Measurements from ENCODE around the gene ZNF274. TPM values are rescaled to one million over a fixed set of nuclear protein-coding genes. Genes with fewer than 3 reads are reported as not detected.
A peak's percentile ranks its signal among the peaks of the same experiment; 100 is the strongest.

The ZNF274 gene
- total and polyA plus RNA-seq, 2 of the 8 experiments (the other 6 are each of a cell fraction or from before 2014, with no cell fraction given) = 13.3 to 25.1 TPM

DNA sequence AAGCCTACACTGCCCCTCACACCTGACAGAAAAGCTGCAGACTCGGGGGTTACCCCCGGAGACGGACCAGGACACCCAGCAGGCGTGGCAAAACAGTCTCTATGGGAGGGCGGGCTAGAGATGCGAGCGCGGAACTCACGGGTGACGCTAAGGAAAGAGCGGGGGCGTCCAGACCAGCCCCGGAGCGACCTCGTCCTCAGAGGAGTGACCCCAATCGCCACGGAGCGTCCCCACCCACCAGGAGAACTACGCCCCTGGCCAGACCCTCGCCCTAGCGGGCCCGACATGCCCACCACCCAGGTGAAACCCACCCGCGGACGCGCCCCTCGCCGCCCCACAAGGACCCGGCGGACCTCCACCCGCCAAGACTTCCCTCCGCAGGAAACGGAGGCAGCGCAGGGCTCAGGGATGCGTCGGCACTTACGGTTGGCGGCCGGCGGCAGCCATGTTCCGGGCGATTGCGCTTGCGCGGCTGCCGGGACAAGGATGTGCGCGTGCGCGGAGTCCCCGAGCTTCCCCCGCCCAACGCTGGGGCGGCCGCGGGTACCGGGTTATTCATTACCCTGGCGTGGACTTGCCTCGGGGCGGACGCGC, 32.4 kb upstream of the ZNF274 start, which contains the start of gene ZNF329 (continued):
- TF ChIP-seq, protein P1, sequence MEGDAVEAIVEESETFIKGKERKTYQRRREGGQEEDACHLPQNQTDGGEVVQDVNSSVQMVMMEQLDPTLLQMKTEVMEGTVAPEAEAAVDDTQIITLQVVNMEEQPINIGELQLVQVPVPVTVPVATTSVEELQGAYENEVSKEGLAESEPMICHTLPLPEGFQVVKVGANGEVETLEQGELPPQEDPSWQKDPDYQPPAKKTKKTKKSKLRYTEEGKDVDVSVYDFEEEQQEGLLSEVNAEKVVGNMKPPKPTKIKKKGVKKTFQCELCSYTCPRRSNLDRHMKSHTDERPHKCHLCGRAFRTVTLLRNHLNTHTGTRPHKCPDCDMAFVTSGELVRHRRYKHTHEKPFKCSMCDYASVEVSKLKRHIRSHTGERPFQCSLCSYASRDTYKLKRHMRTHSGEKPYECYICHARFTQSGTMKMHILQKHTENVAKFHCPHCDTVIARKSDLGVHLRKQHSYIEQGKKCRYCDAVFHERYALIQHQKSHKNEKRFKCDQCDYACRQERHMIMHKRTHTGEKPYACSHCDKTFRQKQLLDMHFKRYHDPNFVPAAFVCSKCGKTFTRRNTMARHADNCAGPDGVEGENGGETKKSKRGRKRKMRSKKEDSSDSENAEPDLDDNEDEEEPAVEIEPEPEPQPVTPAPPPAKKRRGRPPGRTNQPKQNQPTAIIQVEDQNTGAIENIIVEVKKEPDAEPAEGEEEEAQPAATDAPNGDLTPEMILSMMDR (IDR thresholded peaks at IDR 0.05; ENCODE audit: control extremely low read depth in 1 of 3, insufficient read depth in 1 of 3, low read depth in 1 of 3, low read length in 3 of 3) = no peak
- TF ChIP-seq CEBPB (IDR thresholded peaks at IDR 0.05; ENCODE audit: low read depth, low read length) (no peak), BRCA1 (IDR thresholded peaks at IDR 0.05; ENCODE audit: low read depth, low read length) (no peak), PHF8 (conservative IDR thresholded peaks at IDR 0.05; ENCODE audit: low read depth, low read length) (peak; percentile 82), KDM5A (IDR thresholded peaks at IDR 0.05; ENCODE audit: low read length) (0 out of 2 replicates have a peak, but pooled peaks have one; percentile 51), MAFK (IDR thresholded peaks at IDR 0.05; ENCODE audit: low read depth, low read length) (no peak), EGR1 (IDR thresholded peaks at IDR 0.05; ENCODE audit: borderline replicate concordance, low read depth, low read length) (no peak), RXRA (IDR thresholded peaks at IDR 0.05; ENCODE audit: insufficient read depth, low read depth, low read length) (no peak), CBX5 (IDR thresholded peaks at IDR 0.05; ENCODE audit: low read depth, low read length) (no peak), FOSL1 (IDR thresholded peaks at IDR 0.05; ENCODE audit: insufficient read depth, low read depth, low read length) (no peak), POLR2A (IDR thresholded peaks at IDR 0.05; ENCODE audit: control extremely low read depth in 1 of 2, low read depth in 2 of 2, low read length in 2 of 2) (peak; percentile 56 to 74), RBBP5 (IDR thresholded peaks at IDR 0.05; ENCODE audit: borderline replicate concordance, low read depth, low read length) (peak; percentile 65; the same call in 1 of the 2 replicates), JUN (IDR thresholded peaks at IDR 0.05; ENCODE audit: low read depth, low read length) (no peak)
